B cell (primary cell): ENCODE measurements around the gene CERS6.

Source experiments
- CTCF ChIP-seq: fragments of 200-600 bp; IDR thresholded peaks from one replicate; pipeline ENCODE4 v1.8.0; 2022; ENCODE audit warnings: antibody characterized with exemption, mild to moderate bottlenecking
- EZH2 ChIP-seq: IDR thresholded peaks from 2 replicates; pipeline ENCODE4 v1.6.1; 2012; ENCODE audit warnings: borderline replicate concordance, low read depth, mild to moderate bottlenecking, moderate library complexity, low read length; ENCODE audit not compliant: insufficient read depth, poor library complexity, severe bottlenecking

- TF ChIP-seq EZH2 (no peak), CTCF (no peak)
These were observed 103.1 kb downstream of the CERS6 start for GRCh38 chr2:168559187-168559586.
